Measurements from ENCODE around the gene DHRS7C.

DNA sequence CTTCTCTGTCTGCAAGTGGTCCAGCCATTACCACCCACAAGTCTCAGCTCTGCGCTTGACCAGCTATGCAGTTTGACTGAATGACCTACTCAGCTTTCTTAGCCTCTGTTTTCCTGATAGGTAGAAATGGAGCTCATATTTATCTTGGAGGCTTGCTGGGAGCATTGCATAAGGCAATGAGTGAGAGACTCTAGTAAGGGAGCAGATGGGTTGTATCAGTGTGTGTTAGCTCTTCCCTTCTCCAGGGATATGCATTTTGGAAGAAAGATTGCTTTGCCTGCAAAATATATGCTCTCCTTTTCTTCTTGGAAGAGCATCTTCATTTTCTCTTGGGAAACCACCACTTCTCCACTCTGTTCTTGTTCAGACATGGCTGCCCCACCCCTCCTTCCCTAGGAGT is 26.1 kb downstream of the DHRS7C start:
- TF ChIP-seq CTCF (IDR thresholded peaks at IDR 0.05) (no peak), EP300 (IDR thresholded peaks at IDR 0.05) (no peak)

All from stomach (tissue), 4 donors.